Measurements from ENCODE around the gene EXOC2. TPM values are rescaled to one million over a fixed set of nuclear protein-coding genes. Genes with fewer than 3 reads are reported as not detected.

Gene EXOC2
- total RNA-seq, 4 donors from 2014 or later: 20.9 to 28.5 (median 24.6) TPM

DNA sequence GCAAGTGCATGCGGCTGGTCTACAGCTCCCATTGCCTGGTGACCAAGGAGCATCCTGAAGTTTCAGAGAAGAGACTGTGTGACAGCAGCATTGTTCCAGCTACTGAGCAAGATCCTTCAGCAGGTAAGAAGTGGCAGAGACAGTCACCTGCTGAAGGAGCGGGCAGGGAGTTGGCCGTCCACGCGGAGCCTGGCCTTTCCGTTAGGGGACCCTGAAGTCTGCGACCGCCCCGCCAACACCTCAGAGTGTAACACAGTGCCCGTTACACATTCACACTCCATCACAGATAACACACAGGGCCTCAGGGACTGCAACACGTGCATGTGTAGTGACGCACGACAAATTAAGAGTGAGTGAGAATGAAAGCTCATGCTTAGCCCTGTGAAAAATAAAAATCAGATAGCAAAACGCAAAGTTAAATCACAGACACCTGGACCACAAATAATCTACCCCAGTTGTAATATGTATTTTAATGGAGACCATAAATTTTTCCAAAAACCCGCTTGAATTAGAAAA is 207.2 kb downstream of the EXOC2 start:
- WGBS: 92% methylated on average over 15 of the region's 15 CpGs
- Histone ChIP-seq H3K27ac (replicated peaks in 1 of 4) (no peak overlapping the region), H3K9me3 (no peaks in the 10 kb centered on the region), H3K4me1 (no peaks in the 10 kb centered on the region), H3K27me3 (no peaks in the 10 kb centered on the region), H3K4me3 (no peak overlapping the region), H3K36me3 (peaks cover 34 to 59% (median 40%) of the 10 kb centered on the region in 4 donors)
- intact Hi-C loops (cut with DNase I): no loop called here
- DNase-seq (ENCODE audit: extremely low spot score): no peak
- TF ChIP-seq EP300 (IDR thresholded peaks at IDR 0.05) (no peak), POLR2A (IDR thresholded peaks at IDR 0.05; ENCODE audit: low read depth) (no peak)
- TF ChIP-seq, protein P1, sequence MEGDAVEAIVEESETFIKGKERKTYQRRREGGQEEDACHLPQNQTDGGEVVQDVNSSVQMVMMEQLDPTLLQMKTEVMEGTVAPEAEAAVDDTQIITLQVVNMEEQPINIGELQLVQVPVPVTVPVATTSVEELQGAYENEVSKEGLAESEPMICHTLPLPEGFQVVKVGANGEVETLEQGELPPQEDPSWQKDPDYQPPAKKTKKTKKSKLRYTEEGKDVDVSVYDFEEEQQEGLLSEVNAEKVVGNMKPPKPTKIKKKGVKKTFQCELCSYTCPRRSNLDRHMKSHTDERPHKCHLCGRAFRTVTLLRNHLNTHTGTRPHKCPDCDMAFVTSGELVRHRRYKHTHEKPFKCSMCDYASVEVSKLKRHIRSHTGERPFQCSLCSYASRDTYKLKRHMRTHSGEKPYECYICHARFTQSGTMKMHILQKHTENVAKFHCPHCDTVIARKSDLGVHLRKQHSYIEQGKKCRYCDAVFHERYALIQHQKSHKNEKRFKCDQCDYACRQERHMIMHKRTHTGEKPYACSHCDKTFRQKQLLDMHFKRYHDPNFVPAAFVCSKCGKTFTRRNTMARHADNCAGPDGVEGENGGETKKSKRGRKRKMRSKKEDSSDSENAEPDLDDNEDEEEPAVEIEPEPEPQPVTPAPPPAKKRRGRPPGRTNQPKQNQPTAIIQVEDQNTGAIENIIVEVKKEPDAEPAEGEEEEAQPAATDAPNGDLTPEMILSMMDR (IDR thresholded peaks at IDR 0.05): no peak

DNA sequence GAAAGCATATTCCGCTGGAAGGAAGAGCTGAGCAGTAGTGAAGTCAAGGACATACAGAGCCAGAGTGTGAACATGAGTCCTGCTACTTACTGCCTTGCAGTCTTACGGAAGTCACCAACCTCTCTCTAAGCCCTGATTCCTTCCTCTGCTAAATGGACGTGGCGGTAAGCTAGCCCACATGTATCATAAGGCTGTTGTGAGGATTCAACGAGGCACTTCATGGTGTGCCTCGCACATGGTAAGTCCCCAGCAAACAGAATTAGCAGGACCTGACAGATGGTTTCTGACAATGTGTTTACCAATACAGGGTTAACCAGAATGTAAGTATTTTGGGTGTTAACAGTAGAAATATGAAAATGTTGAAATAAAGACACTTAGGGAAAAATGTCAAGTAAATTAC is 208.2 kb downstream of the EXOC2 start:
- H3K27me3 ChIP-seq: no peaks in the 10 kb centered on the region
- no peak overlapping the region for H3K27ac ChIP-seq (replicated peaks in 1 of 4)
- H3K4me3 ChIP-seq: no peak overlapping the region
- DNase-seq (ENCODE audit: extremely low spot score): no peak
- intact Hi-C loops (cut with DNase I): no loop called here
- H3K4me1 ChIP-seq: no peaks in the 10 kb centered on the region
- peaks cover 34 to 49% (median 40%) of the 10 kb centered on the region in 4 donors for H3K36me3 ChIP-seq
- 91% methylated on average over 6 of the region's 6 CpGs for WGBS
- H3K9me3 ChIP-seq: no peaks in the 10 kb centered on the region
- no peak for TF ChIP-seq POLR2AphosphoS5 (IDR thresholded peaks at IDR 0.05)
- TF ChIP-seq, protein P1 (IDR thresholded peaks at IDR 0.05): no peak
- TF ChIP-seq EP300 (IDR thresholded peaks at IDR 0.05): no peak
- no peak for TF ChIP-seq POLR2A (IDR thresholded peaks at IDR 0.05; ENCODE audit: low read depth)

DNA sequence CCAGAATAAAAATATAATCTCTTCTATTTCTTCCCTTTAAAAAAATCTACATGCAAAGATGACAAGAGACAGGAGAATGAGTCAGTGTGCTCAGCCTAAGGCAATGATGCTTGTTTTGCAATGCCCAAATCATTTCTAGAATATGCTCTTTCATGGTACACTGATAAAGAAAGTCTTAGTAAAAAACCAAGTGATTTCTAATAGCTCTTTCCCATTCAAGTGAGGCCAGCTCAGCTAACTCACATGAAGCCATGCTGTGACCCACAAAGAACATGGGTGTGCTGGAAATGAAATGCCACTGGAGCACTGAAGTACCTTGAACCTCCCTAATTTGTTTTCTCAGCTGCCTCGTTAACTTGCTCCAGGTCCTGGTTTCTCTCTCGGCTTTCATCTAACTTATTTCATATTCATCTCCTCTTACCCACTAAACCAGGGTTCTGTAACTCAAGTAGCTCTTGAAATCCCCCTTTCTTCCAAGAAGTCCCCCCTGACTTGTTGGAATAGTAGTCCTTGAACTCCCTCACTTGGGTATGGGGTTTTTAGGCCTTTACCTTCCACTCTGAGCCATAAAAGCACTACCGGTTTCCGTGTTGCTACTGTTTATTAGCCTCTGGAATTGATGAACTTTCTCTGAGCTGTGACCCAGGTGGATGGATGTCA is 208.7 kb downstream of the EXOC2 start:
- H3K9me3 ChIP-seq: no peaks in the 10 kb centered on the region
- no peak overlapping the region for H3K27ac ChIP-seq (replicated peaks in 1 of 4)
- no peaks in the 10 kb centered on the region for H3K4me1 ChIP-seq
- intact Hi-C loops (cut with DNase I): no loop called here
- 98% methylated on average over 4 of the region's 4 CpGs for WGBS
- no peak for TF ChIP-seq EP300 (IDR thresholded peaks at IDR 0.05)
- TF ChIP-seq POLR2AphosphoS5 (IDR thresholded peaks at IDR 0.05): no peak
- no peak for TF ChIP-seq POLR2A (IDR thresholded peaks at IDR 0.05; ENCODE audit: low read depth)
- TF ChIP-seq, protein P1 (IDR thresholded peaks at IDR 0.05): no peak
- peak; percentile 17 for DNase-seq (ENCODE audit: extremely low spot score)
- peaks cover 34 to 47% (median 40%) of the 10 kb centered on the region in 4 donors for H3K36me3 ChIP-seq
- no peaks in the 10 kb centered on the region for H3K27me3 ChIP-seq
- H3K4me3 ChIP-seq: no peak overlapping the region

DNA sequence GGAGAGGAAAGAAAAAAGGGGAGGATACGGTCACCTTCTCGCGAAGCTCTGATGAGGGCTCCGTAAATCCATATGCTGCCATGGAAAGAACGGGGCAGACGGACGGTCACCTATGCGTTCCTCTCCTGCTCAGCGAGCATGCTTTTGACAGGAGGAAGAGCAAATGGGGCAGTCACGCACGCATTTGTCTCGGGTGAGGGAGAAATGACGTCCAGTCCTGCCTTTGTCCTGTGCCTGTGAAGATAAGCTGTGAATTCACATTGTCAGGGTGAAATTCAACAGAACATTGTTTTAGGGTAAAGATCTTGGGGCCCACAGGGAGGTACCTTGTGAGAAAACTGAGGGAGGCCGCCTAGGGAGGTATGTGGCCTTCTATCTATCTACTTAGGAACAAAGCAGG is 217.6 kb downstream of the EXOC2 start:
- intact Hi-C loops (cut with DNase I): no loop called here
- H3K27me3 ChIP-seq: peaks cover 0 to 20% (median 0%) of the 10 kb centered on the region in 4 donors
- no peak overlapping the region for H3K27ac ChIP-seq (replicated peaks in 1 of 4)
- DNase-seq (ENCODE audit: extremely low spot score): no peak
- 63% methylated on average over 14 of the region's 14 CpGs for WGBS
- no peaks in the 10 kb centered on the region for H3K4me1 ChIP-seq
- no peak overlapping the region for H3K4me3 ChIP-seq
- H3K9me3 ChIP-seq: no peaks in the 10 kb centered on the region
- TF ChIP-seq POLR2AphosphoS5 (IDR thresholded peaks at IDR 0.05) (no peak), POLR2A (IDR thresholded peaks at IDR 0.05; ENCODE audit: low read depth) (no peak), EP300 (IDR thresholded peaks at IDR 0.05) (no peak)
- TF ChIP-seq, protein P1 (IDR thresholded peaks at IDR 0.05): no peak
- no peaks in the 10 kb centered on the region for H3K36me3 ChIP-seq

All from esophagus muscularis mucosa (tissue), 4 donors.